NCI-H2227 (cell line): ENCODE results near the gene KRT25.
"Not testable (repeated sequence)": the region's sequence is repeated elsewhere in the genome, so short reads cannot be mapped to it uniquely, and the experiment has no call there.

Source experiments
- DNase-seq: peaks from one replicate; lab custom pipeline; 2025; ENCODE audit not compliant: unreplicated experiment; lab: John Stamatoyannopoulos, UW

The KRT25 gene

GRCh38 chr17:40760105-40761016 lies 5.2 kb upstream of the KRT25 start:
- no peak for DNase-seq

- no peak for DNase-seq
These were observed 1.3 kb downstream of the KRT25 start for GRCh38 chr17:40753804-40754203.

GRCh38 chr17:40751065-40751464 lies 4.1 kb downstream of the KRT25 start:
- DNase-seq = no peak

GRCh38 chr17:40750391-40750790 lies 4.7 kb downstream of the KRT25 start:
- DNase-seq = no peak

GRCh38 chr17:40748666-40749065 lies 6.5 kb downstream of the KRT25 start:
- not testable (repeated sequence) for DNase-seq

GRCh38 chr17:40738553-40738952 lies 16.6 kb downstream of the KRT25 start:
- no peak for DNase-seq

- DNase-seq = no peak
These were observed 20.1 kb downstream of the KRT25 start for GRCh38 chr17:40735016-40735415.

- no peak for DNase-seq
These were observed 21.1 kb downstream of the KRT25 start for GRCh38 chr17:40734018-40734417.

GRCh38 chr17:40730970-40731369 lies 24.2 kb downstream of the KRT25 start:
- DNase-seq = no peak

GRCh38 chr17:40727447-40728231 lies 27.5 kb downstream of the KRT25 start:
- DNase-seq = no peak

GRCh38 chr17:40726919-40727318 lies 28.2 kb downstream of the KRT25 start:
- no peak for DNase-seq

GRCh38 chr17:40724656-40725055 lies 30.5 kb downstream of the KRT25 start:
- no peak for DNase-seq

GRCh38 chr17:40722241-40722640 lies 32.9 kb downstream of the KRT25 start:
- no peak for DNase-seq

GRCh38 chr17:40720899-40721298 lies 34.2 kb downstream of the KRT25 start:
- no peak for DNase-seq

- DNase-seq = no peak
These were observed 36.2 kb downstream of the KRT25 start for GRCh38 chr17:40718930-40719329.

GRCh38 chr17:40717776-40718175 lies 37.4 kb downstream of the KRT25 start:
- no peak for DNase-seq

- peak; percentile 12 for DNase-seq
These were observed 40.7 kb downstream of the KRT25 start for GRCh38 chr17:40714473-40714872.

- DNase-seq = no peak
These were observed 47.4 kb downstream of the KRT25 start for GRCh38 chr17:40707745-40708144.

GRCh38 chr17:40705584-40705983 lies 49.5 kb downstream of the KRT25 start:
- DNase-seq = no peak

- no peak for DNase-seq
These were observed 51.5 kb downstream of the KRT25 start, which contains the start of gene KRT24 for GRCh38 chr17:40703652-40704051. TSS of gene KRT24 (minus strand) at chr17:40703752. CDS start at chr17:40703693, 59 bp downstream.

GRCh38 chr17:40702271-40702670 lies 52.9 kb downstream of the KRT25 start:
- DNase-seq = no peak

- DNase-seq = no peak
These were observed 55.3 kb downstream of the KRT25 start for GRCh38 chr17:40699853-40700252.
